Effector memory CD4-positive, alpha-beta T cell (primary cell): Measurements from ENCODE around the gene MED29.

Source experiments
- DNase-seq, 3 donors: peaks; one replicate each; pipeline ENCODE4 v3.0.0-alpha.2; 2020
- H3K27ac ChIP-seq: 2 replicates; pipeline ENCODE4 v1.7.0; 2013; ENCODE audit warnings: mild to moderate bottlenecking, low read length, moderate library complexity; ENCODE audit not compliant: insufficient read depth, poor library complexity, severe bottlenecking
- H3K27me3 ChIP-seq: replicated peaks from 2 replicates; pipeline ENCODE4 v1.7.0; 2013; ENCODE audit warnings: mild to moderate bottlenecking, low read length; ENCODE audit not compliant: insufficient read depth, control insufficient read depth, poor library complexity, severe bottlenecking
- H3K36me3 ChIP-seq: 2 replicates; pipeline ENCODE4 v1.7.0; 2013; ENCODE audit warnings: mild to moderate bottlenecking, low read length, moderate library complexity; ENCODE audit not compliant: control insufficient read depth, insufficient read depth
- H3K4me1 ChIP-seq: 2 replicates; pipeline ENCODE4 v1.7.0; 2013; ENCODE audit warnings: low read length, mild to moderate bottlenecking; ENCODE audit not compliant: control insufficient read depth, insufficient read depth, poor library complexity, severe bottlenecking
- H3K4me3 ChIP-seq: 2 replicates; pipeline ENCODE4 v1.7.0; 2013; ENCODE audit warnings: low read length, low read depth, mild to moderate bottlenecking; ENCODE audit not compliant: insufficient read depth, poor library complexity, severe bottlenecking
- H3K9me3 ChIP-seq: 2 replicates; pipeline ENCODE4 v1.7.0; 2013; ENCODE audit warnings: mild to moderate bottlenecking, low read length, moderate library complexity; ENCODE audit not compliant: control insufficient read depth

Gene MED29

GRCh38 chr19:39427707-39428106 is 36.5 kb downstream of the MED29 start:
- no peaks in the 10 kb centered on the region for H3K27me3 ChIP-seq
- H3K27ac ChIP-seq, result no peak overlapping the region
- H3K4me3 ChIP-seq, result no peak overlapping the region
- DNase-seq, result no peak
- H3K36me3 ChIP-seq, result peaks cover 10% of the 10 kb centered on the region
- H3K4me1 ChIP-seq, result peaks cover 9% of the 10 kb centered on the region
- no peaks in the 10 kb centered on the region for H3K9me3 ChIP-seq

GRCh38 chr19:39428283-39429112 is 37.3 kb downstream of the MED29 start:
- Histone ChIP-seq H3K4me3 (no peak overlapping the region), H3K27ac (no peak overlapping the region), H3K4me1 (peaks cover 9% of the 10 kb centered on the region), H3K9me3 (no peaks in the 10 kb centered on the region), H3K36me3 (peaks cover 12% of the 10 kb centered on the region), H3K27me3 (no peaks in the 10 kb centered on the region)
- DNase-seq, result no peak

GRCh38 chr19:39430675-39431593 is 39.8 kb downstream of the MED29 start:
- H3K9me3 ChIP-seq, result no peaks in the 10 kb centered on the region
- peaks cover 23% of the 10 kb centered on the region for H3K4me1 ChIP-seq
- no peak overlapping the region for H3K4me3 ChIP-seq
- peaks cover 27% of the 10 kb centered on the region for H3K36me3 ChIP-seq
- DNase-seq, result peak; percentile 76 to 84 (median 80)
- no peaks in the 10 kb centered on the region for H3K27me3 ChIP-seq
- peak overlapping the region; percentile 70 for H3K27ac ChIP-seq

GRCh38 chr19:39432677-39433025 is 41.5 kb downstream of the MED29 start:
- no peaks in the 10 kb centered on the region for H3K9me3 ChIP-seq
- peaks cover 27% of the 10 kb centered on the region for H3K36me3 ChIP-seq
- H3K27ac ChIP-seq, result no peak overlapping the region
- no peaks in the 10 kb centered on the region for H3K27me3 ChIP-seq
- DNase-seq, result no peak
- peaks cover 29% of the 10 kb centered on the region for H3K4me1 ChIP-seq
- no peak overlapping the region for H3K4me3 ChIP-seq

- no peaks in the 10 kb centered on the region for H3K9me3 ChIP-seq
- no peaks in the 10 kb centered on the region for H3K27me3 ChIP-seq
- peak overlapping the region; percentile 94 for H3K27ac ChIP-seq
- peaks cover 27% of the 10 kb centered on the region for H3K36me3 ChIP-seq
- H3K4me1 ChIP-seq, result peaks cover 29% of the 10 kb centered on the region
- DNase-seq, result no peak
- no peak overlapping the region for H3K4me3 ChIP-seq
Measured at GRCh38 chr19:39433480-39434079, 42.4 kb downstream of the MED29 start.

GRCh38 chr19:39434123-39435076 is 43.2 kb downstream of the MED29 start:
- H3K27ac ChIP-seq, result peak overlapping the region; percentile 94
- no peak for DNase-seq

GRCh38 chr19:39435499-39436349 is 44.5 kb downstream of the MED29 start, which contains the start of gene RPS16:
RPS16 (minus strand) TSS chr19:39435949; CDS start chr19:39435895, 54 bp downstream.
- Histone ChIP-seq H3K9me3 (no peaks in the 10 kb centered on the region), H3K27me3 (no peaks in the 10 kb centered on the region), H3K4me3 (peak within 1 kb of the TSS; percentile 93), H3K4me1 (peaks cover 25% of the 10 kb centered on the region), H3K27ac (peak within 1 kb of the TSS; percentile 94), H3K36me3 (peaks cover 27% of the 10 kb centered on the region)
- peak; percentile 98 to 99 (median 98) for DNase-seq

More at GRCh38 chr19:39434123-39435076, 43.2 kb downstream of the MED29 start:
- H3K27me3 ChIP-seq, result no peaks in the 10 kb centered on the region
- peaks cover 29% of the 10 kb centered on the region for H3K4me1 ChIP-seq
- H3K4me3 ChIP-seq, result peak overlapping the region; percentile 93
- peaks cover 27% of the 10 kb centered on the region for H3K36me3 ChIP-seq
- no peaks in the 10 kb centered on the region for H3K9me3 ChIP-seq

- H3K4me3 ChIP-seq, result peak overlapping the region; percentile 51
- peak overlapping the region; percentile 94 for H3K27ac ChIP-seq
- no peak for DNase-seq
- H3K9me3 ChIP-seq, result no peaks in the 10 kb centered on the region
- peaks cover 27% of the 10 kb centered on the region for H3K36me3 ChIP-seq
- H3K27me3 ChIP-seq, result no peaks in the 10 kb centered on the region
- H3K4me1 ChIP-seq, result peaks cover 20% of the 10 kb centered on the region
Measured at GRCh38 chr19:39436350-39436716, 45.2 kb downstream of the MED29 start.
